KOPT-K1 (cell line): ENCODE data around the gene DOCK3.

Experiments used
- H3K27ac ChIP-seq: fragments of 200-600 bp; sonication (generic); 2 replicates; pipeline ENCODE4 v1.5.1; 2016; ENCODE audit warnings: antibody characterized with exemption, mild to moderate bottlenecking, low read depth, low read length; ENCODE audit not compliant: poor library complexity, severe bottlenecking
- H3K36me3 ChIP-seq: fragments of 200-600 bp; sonication (generic); 2 replicates; pipeline ENCODE4 v1.5.1; 2017; ENCODE audit warnings: antibody characterized with exemption, mild to moderate bottlenecking, low read length, moderate library complexity; ENCODE audit not compliant: insufficient read depth
- H3K9me3 ChIP-seq: fragments of 200-600 bp; sonication (generic); 2 replicates; pipeline ENCODE4 v1.5.1; 2017; ENCODE audit warnings: antibody characterized with exemption, low read length, mild to moderate bottlenecking; ENCODE audit not compliant: insufficient read depth, poor library complexity, severe bottlenecking

The DOCK3 gene

DNA sequence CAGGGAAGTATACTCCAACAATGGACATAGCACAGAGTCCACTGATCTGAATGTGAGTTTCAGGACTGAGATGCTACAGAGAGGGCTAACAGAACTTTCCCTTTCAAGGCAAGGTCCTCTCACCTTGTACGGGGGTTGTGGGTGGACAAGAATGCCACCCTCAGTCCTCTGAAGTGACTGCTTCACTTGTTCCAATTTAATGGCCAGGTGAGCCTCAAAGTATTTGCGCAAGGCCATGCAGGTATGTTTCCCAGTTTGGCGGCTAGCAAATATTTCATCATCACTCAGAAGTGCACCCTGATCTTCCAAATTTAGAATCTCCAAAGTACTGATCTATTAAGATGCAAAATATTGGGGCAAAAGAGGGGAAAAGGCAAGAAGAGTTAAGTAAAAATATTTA lies 754.4 kb downstream of the DOCK3 start:
- H3K27ac ChIP-seq, result no peak overlapping the region
- H3K9me3 ChIP-seq, result no peaks in the 10 kb centered on the region
- H3K36me3 ChIP-seq, result peaks cover 97% of the 10 kb centered on the region
